H9 (cell line): ENCODE data around the gene CSTPP1. TPM values are rescaled to one million over a fixed set of nuclear protein-coding genes. Genes with fewer than 3 reads are reported as not detected.
"Not testable (repeated sequence)": the region's sequence is repeated elsewhere in the genome, so short reads cannot be mapped to it uniquely, and the experiment has no call there.

ENCODE experiments used
- DNase-seq: peaks from one replicate; pipeline ENCODE4 v3.0.0-alpha.2; 2017
- H2AFZ ChIP-seq: one replicate; pipeline ENCODE4 v1.6.1; 2013; ENCODE audit warnings: mild to moderate bottlenecking, low read length, control low read depth, moderate library complexity
- H2AK5ac ChIP-seq: 2 replicates; pipeline ENCODE4 v1.6.1; 2013; ENCODE audit warnings: low read length, control low read depth, mixed read lengths; ENCODE audit not compliant: insufficient read length
- H2BK120ac ChIP-seq: one replicate; pipeline ENCODE4 v1.6.1; 2013; ENCODE audit warnings: low read depth, mild to moderate bottlenecking, low read length, control low read depth, inconsistent platforms; ENCODE audit not compliant: poor library complexity, severe bottlenecking
- H2BK12ac ChIP-seq: 2 replicates; pipeline ENCODE4 v1.6.1; 2013; ENCODE audit warnings: low read length, control low read depth, mixed read lengths, low read depth; ENCODE audit not compliant: insufficient read length
- H2BK15ac ChIP-seq: 2 replicates; pipeline ENCODE4 v1.6.1; 2013; ENCODE audit warnings: low read depth, low read length, control low read depth
- H2BK20ac ChIP-seq: one replicate; pipeline ENCODE4 v1.6.1; 2013; ENCODE audit warnings: low read depth, mild to moderate bottlenecking, low read length, control low read depth, inconsistent platforms; ENCODE audit not compliant: poor library complexity, severe bottlenecking
- H2BK5ac ChIP-seq: 2 replicates; pipeline ENCODE4 v1.6.1; 2013; ENCODE audit warnings: low read length, control low read depth, mixed read lengths; ENCODE audit not compliant: insufficient read length
- H3K14ac ChIP-seq: 2 replicates; pipeline ENCODE4 v1.6.1; 2013; ENCODE audit warnings: low read length, control low read depth; ENCODE audit not compliant: insufficient read depth
- H3K18ac ChIP-seq: 2 replicates; pipeline ENCODE4 v1.6.1; 2013; ENCODE audit warnings: low read depth, mild to moderate bottlenecking, mixed read lengths, low read length, control low read depth; ENCODE audit not compliant: insufficient read length
- H3K23ac ChIP-seq: 2 replicates; pipeline ENCODE4 v1.6.1; 2013; ENCODE audit warnings: low read length, control low read depth, mixed read lengths, low read depth; ENCODE audit not compliant: insufficient read length
- H3K23me2 ChIP-seq: 2 replicates; pipeline ENCODE4 v1.6.1; 2013; ENCODE audit warnings: low read depth, mild to moderate bottlenecking, mixed read lengths, low read length, control low read depth; ENCODE audit not compliant: insufficient read length, poor library complexity, severe bottlenecking
- H3K27ac ChIP-seq: 2 replicates; pipeline ENCODE4 v1.5.1; 2013; ENCODE audit warnings: low read length, control low read depth, mixed read lengths, low read depth; ENCODE audit not compliant: insufficient read length
- H3K27me3 ChIP-seq: 2 replicates; pipeline ENCODE4 v1.6.1; 2013; ENCODE audit warnings: low read length, control low read depth, inconsistent platforms; ENCODE audit not compliant: insufficient read depth
- H3K4ac ChIP-seq: 2 replicates; pipeline ENCODE4 v1.6.1; 2013; ENCODE audit warnings: low read depth, mild to moderate bottlenecking, control low read depth, inconsistent platforms, low read length, moderate library complexity
- H3K4me1 ChIP-seq: 2 replicates; pipeline ENCODE4 v1.6.1; 2013; ENCODE audit warnings: low read length, control low read depth, inconsistent platforms; ENCODE audit not compliant: insufficient read depth
- H3K4me2 ChIP-seq: 2 replicates; pipeline ENCODE4 v1.6.1; 2013; ENCODE audit warnings: low read length, control low read depth, mixed read lengths; ENCODE audit not compliant: insufficient read length, insufficient read depth
- H3K56ac ChIP-seq: 2 replicates; pipeline ENCODE4 v1.6.1; 2013; ENCODE audit warnings: low read depth, mild to moderate bottlenecking, mixed read lengths, low read length, control low read depth; ENCODE audit not compliant: insufficient read length
- H3K79me1 ChIP-seq: 2 replicates; pipeline ENCODE4 v1.6.1; 2013; ENCODE audit warnings: low read depth, mild to moderate bottlenecking, moderate library complexity, low read length, control low read depth, inconsistent platforms; ENCODE audit not compliant: insufficient read depth, poor library complexity, severe bottlenecking
- H3K79me2 ChIP-seq: 2 replicates; pipeline ENCODE4 v1.6.1; 2013; ENCODE audit warnings: low read length, control low read depth, inconsistent platforms; ENCODE audit not compliant: insufficient read depth
- H3K9ac ChIP-seq: 2 replicates; pipeline ENCODE4 v1.6.1; 2013; ENCODE audit warnings: low read length, control low read depth, mixed read lengths; ENCODE audit not compliant: insufficient read length; ENCODE audit errors: extremely low read depth
- H3K9me3 ChIP-seq: one replicate; pipeline ENCODE4 v1.6.1; 2013; ENCODE audit warnings: low read depth, low read length, inconsistent platforms; ENCODE audit not compliant: control insufficient read depth
- H3T11ph ChIP-seq: one replicate; pipeline ENCODE4 v1.6.1; 2013; ENCODE audit warnings: mild to moderate bottlenecking, low read length, control low read depth, inconsistent platforms
- H4K20me1 ChIP-seq: one replicate; pipeline ENCODE4 v1.6.1; 2013; ENCODE audit not compliant: control insufficient read depth, insufficient read length, insufficient read depth
- H4K5ac ChIP-seq: 2 replicates; pipeline ENCODE4 v1.6.1; 2013; ENCODE audit warnings: low read depth, mild to moderate bottlenecking, mixed read lengths, low read length, control low read depth; ENCODE audit not compliant: insufficient read length
- H4K8ac ChIP-seq: replicated peaks from 2 replicates; pipeline ENCODE4 v1.6.1; 2013; ENCODE audit warnings: low read length, control low read depth, mixed read lengths, low read depth; ENCODE audit not compliant: insufficient read length
- H4K91ac ChIP-seq: 2 replicates; pipeline ENCODE4 v1.6.1; 2013; ENCODE audit warnings: low read depth, mild to moderate bottlenecking, moderate library complexity, mixed read lengths, low read length, control low read depth; ENCODE audit not compliant: insufficient read length
- H3K27ac Mint-ChIP-seq, 3 experiments: 2 replicates in 2 of 3; 3 replicates in 1 of 3; pipeline ENCODE4 v1.8.0; 2020 to 2021; ENCODE audit warnings: mixed read lengths in 3 of 3, mild to moderate bottlenecking in 1 of 3, moderate library complexity in 1 of 3
- H3K27me3 Mint-ChIP-seq: 2 replicates; pipeline ENCODE4 v1.8.0; 2021; ENCODE audit warnings: low read depth, mild to moderate bottlenecking, moderate library complexity, mixed read lengths
- H3K36me3 Mint-ChIP-seq, 3 experiments: 2 replicates in 2 of 3; 3 replicates in 1 of 3; pipeline ENCODE4 v1.8.0; 2020 to 2021; ENCODE audit warnings: low read depth in 3 of 3, mixed read lengths in 3 of 3; ENCODE audit not compliant: insufficient read depth in 1 of 3
- H3K4me1 Mint-ChIP-seq, 2 experiments: 2 replicates each; pipeline ENCODE4 v1.8.0; 2020; ENCODE audit warnings: mixed read lengths in 2 of 2
- H3K4me3 Mint-ChIP-seq, 2 experiments: 2 replicates in 1 of 2; 3 replicates in 1 of 2; pipeline ENCODE4 v1.8.0; 2020 to 2021; ENCODE audit warnings: mild to moderate bottlenecking in 2 of 2, mixed read lengths in 2 of 2, moderate library complexity in 1 of 2
- H3K9me3 Mint-ChIP-seq, 2 experiments: 2 replicates in 1 of 2; 3 replicates in 1 of 2; pipeline ENCODE4 v1.8.0; 2020; ENCODE audit warnings: mild to moderate bottlenecking in 2 of 2, mixed read lengths in 2 of 2, moderate library complexity in 1 of 2
- WGBS: extraction: QIAGEN DNeasy Blood & Tissue Kit; methylation state at CpG from one replicate; pipeline ENCODE4 v1.1.7; 2013; ENCODE audit warnings: missing lambda C conversion rate, low lambda C conversion rate, mixed read lengths; ENCODE audit not compliant: insufficient read length; ENCODE audit errors: extremely low coverage; 5-methylcytosine and 5-hydroxymethylcytosine counted together
- total RNA-seq: library from RNA; stranded (reverse); gene quantifications from 2 replicates; pipeline ENCODE4 v1.2.1, GENCODE V29; 2021

Gene CSTPP1
- total RNA-seq, 1 experiment from 2014 or later, result 21.2 TPM

DNA sequence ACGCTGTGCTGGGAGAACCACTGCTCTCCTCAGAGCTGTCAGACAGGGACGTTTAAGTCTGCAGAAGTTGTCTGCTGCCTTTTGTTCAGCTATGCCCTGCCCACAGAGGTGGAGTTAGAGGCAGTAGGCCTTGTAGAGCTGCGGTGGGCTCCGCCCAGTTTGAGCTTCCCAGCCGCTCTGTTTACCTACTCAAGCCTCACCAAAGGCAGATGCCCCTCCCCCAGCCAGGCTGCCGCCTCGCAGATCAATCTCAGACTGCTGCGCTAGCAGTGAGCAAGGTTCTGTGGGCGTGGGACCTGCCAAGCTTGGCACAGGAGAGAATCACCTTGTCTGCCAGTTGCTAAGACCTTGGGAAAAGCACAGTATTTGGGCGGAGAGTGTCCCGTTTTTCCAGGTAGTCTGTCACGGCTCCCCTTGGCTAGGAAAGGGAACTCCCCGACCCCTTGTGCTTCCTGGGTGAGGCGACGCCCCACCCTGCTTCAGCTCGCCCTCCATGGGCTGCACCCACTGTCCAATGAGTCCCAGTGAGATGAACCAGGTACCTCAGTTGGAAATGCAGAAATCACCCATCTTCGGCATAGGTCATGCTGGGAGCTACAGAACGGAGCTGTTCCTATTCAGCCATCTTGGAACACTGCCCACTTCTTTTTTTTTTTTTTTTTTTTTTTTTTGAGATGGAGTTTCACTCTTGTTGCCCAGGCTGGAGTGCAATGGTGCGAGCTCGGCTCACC lies 182.6 kb downstream of the CSTPP1 start:
- H2BK12ac ChIP-seq, H4K8ac ChIP-seq, H4K5ac ChIP-seq, H3K27ac ChIP-seq, H3K23ac ChIP-seq, H3K4ac ChIP-seq, H3K79me1 ChIP-seq, H3K27ac Mint-ChIP-seq, H4K91ac ChIP-seq, H3K56ac ChIP-seq, H2BK120ac ChIP-seq, H3K27me3 Mint-ChIP-seq, H3K27me3 ChIP-seq, H2AK5ac ChIP-seq, H2BK5ac ChIP-seq, H3K9ac ChIP-seq, H2AFZ ChIP-seq, H3T11ph ChIP-seq, H3K18ac ChIP-seq, H3K79me2 ChIP-seq, H2BK15ac ChIP-seq, H2BK20ac ChIP-seq, H3K9me3 ChIP-seq, H3K4me1 ChIP-seq, H3K36me3 Mint-ChIP-seq, H3K14ac ChIP-seq, H4K20me1 ChIP-seq, H3K23me2 ChIP-seq, H3K4me1 Mint-ChIP-seq, H3K4me2 ChIP-seq: not testable (repeated sequence)
- Mint-ChIP-seq H3K4me3 (peak overlapping the region in 1 of 2 experiments; percentile 54; a peak in 2 of 5 replicates), H3K9me3 (peaks cover 3 to 10% of the 10 kb centered on the region in 2 experiments; a peak in 2 of 5 replicates)
- DNase-seq, result peak; percentile 84
- no CpG with 5 or more reads among the region's 20 CpGs for WGBS
